GM12874 (cell line): Measurements from ENCODE around the gene COX6B2.

Experiments
- CTCF ChIP-seq: IDR thresholded peaks from 2 replicates; pipeline ENCODE4 v1.5.1; 2011; ENCODE audit warnings: low read depth, mild to moderate bottlenecking, control low read depth, low read length, moderate library complexity; ENCODE audit not compliant: insufficient read depth

Gene COX6B2

GRCh38 chr19:55346725-55347441 is 7.6 kb downstream of the COX6B2 start:
- no peak for TF ChIP-seq CTCF

DNA sequence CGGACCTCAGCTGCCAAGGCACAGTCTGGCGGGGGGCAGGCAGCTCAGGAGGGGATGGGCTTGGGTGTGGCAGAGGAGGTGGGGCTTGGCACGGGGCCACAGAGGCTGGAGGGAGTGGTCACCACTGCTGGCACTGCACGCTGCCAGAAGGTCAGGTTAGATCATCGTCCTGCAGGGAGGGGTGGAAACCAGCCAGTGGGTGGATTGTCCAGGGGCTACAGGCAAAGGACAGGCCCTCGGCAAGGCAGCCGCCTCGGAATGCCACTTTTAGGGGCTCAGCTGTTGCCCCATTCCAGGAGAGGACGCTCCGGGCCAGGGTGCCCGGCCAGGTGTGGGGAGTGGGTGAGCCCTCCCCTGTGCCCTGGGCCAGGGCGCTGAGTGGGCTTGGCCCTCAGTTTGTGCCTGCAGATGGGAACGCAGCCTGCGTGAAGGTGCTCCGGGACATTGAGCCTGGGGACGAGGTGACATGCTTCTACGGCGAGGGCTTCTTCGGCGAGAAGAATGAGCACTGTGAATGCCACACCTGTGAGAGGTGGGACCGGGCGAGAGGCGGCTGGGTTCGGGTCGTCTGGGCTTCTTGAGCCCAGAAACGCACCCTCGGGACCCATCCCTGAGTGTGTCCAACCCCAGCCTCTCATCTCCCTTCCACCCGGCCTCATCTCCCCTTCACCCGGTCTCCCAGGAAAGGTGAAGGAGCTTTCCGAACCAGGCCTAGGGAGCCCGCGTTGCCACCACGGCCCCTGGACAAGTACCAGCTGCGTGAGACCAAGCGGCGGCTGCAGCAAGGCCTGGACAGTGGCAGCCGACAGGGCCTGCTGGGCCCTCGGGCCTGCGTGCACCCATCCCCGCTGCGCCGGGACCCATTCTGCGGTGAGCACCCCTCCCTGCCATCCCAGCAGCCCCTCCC is 8.4 kb downstream of the COX6B2 start:
- TF ChIP-seq CTCF = no peak

DNA sequence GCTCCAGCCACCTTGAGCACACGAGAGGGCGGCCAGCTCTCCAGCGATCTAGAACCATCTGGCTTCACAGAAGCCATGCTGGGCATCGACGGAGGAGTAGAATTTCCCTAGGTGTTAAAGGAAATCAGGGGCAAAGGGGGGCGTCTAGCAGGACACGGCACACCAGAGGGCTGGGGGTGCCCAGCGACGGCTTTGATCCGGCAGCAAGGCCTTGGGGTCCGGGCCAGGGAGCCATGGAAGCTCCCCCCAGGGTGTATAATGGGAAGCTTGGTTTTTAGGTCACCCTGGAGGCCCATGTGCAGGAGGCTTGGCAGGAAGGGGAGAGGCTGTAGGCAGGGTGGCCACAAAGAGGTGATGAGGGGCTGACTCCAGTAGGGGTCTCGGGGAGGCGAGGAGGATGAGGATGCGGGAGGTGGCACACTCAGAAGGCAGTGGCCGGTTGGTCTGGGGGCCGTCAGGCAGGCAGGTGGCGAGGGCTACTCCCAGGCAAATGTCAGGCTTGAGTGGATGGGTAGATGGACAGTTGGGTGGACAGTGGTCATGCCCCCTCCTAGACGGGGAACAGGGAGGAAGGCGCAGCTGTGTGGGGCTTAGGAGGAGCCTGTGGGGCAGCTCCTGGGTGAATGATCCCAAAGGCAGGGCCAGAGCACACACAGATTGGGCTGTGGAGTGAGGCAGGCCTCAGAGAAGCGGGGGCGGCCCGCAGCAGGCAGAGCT is 9.3 kb downstream of the COX6B2 start:
- no peak for TF ChIP-seq CTCF

GRCh38 chr19:55344444-55344843 is 10.1 kb downstream of the COX6B2 start:
- TF ChIP-seq CTCF = no peak

DNA sequence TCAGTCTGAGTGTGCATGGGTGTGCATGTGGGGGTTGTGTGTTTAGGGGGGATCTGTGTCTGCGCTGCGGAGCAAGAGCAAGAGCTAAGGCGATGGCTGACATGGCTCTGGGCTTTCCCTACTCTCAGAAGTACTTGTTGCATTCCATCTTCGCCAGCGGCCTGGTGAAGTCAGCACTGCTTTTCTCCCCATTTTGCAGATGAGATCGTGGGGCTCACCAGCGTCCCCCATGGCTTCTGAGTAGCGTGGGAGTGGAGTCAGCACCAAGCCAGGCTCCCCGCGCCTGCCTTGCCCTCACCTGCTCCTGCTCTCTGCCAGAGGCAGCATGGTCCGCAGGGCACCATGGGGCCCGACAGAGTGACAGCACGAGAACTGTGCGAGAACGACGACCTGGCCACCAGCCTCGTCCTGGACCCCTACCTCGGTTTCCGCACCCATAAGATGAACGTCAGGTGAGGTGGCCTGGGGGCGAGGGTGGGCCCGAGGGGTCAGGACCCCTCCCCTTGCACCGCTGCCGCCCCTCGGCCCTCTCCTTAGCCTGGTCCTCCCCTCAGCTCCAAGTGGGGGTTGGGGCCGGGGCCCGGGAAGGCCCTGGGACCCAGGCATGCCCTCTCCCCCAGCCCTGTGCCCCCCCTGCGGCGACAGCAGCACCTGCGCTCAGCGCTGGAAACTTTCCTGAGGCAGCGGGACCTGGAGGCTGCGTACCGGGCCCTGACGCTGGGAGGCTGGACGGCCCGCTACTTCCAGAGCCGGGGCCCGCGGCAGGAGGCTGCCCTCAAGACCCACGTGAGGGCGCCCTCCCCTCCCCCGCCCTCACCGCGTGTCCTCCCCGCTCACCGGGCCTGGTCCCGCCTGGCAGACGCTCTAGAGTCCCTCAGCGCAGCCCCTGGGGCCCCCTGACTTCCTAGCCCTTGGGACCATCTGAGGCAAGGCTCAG is 12.7 kb downstream of the COX6B2 start:
- no peak for TF ChIP-seq CTCF

- TF ChIP-seq CTCF = no peak
Measured at GRCh38 chr19:55341171-55341588, 13.3 kb downstream of the COX6B2 start.
